Right cardiac atrium (tissue), 5 donors: Measurements from ENCODE around the gene ZNF670. TPM values are rescaled to one million over a fixed set of nuclear protein-coding genes. Genes with fewer than 3 reads are reported as not detected.

Experiments used
- ATAC-seq, 2 donors: fragments of 200-7000 bp; cut with Tn5 transposase; one replicate each; pipeline versions ENCODE4 v1.8.0 to v1.9.1; 2020; ENCODE audit warnings: moderate library complexity in 2 of 2, mild to moderate bottlenecking in 1 of 2
- DNase-seq, 3 donors: peaks; one replicate each; pipeline ENCODE4 v3.0.0-alpha.2; 2020
- H3K27ac ChIP-seq: one replicate; pipeline ENCODE4 v1.5.1; 2013; ENCODE audit warnings: mild to moderate bottlenecking, low read length, control low read depth, moderate library complexity
- H3K27me3 ChIP-seq: one replicate; pipeline ENCODE4 v1.6.1; 2013; ENCODE audit not compliant: control insufficient read depth, insufficient read depth
- H3K4me1 ChIP-seq: one replicate; pipeline ENCODE4 v1.6.1; 2013; ENCODE audit warnings: low read length; ENCODE audit not compliant: control insufficient read depth, insufficient read depth
- H3K4me3 ChIP-seq: one replicate; pipeline ENCODE4 v1.5.1; 2013; ENCODE audit warnings: low read length, control low read depth
- H3K9me3 ChIP-seq: one replicate; pipeline ENCODE4 v1.6.1; 2013; ENCODE audit warnings: low read length; ENCODE audit not compliant: control insufficient read depth
- WGBS: extraction: QIAGEN DNeasy Blood & Tissue Kit; methylation state at CpG from one replicate; pipeline ENCODE4 v1.1.7; 2013; 5-methylcytosine and 5-hydroxymethylcytosine counted together
- intact Hi-C, 4 donors: fragments of 100-400 bp; cut with DNase I; formaldehyde crosslinking; loops; one replicate each; pipeline versions ENCODE4 v1.11.0 to v1.14.0; 2022 to 2023
- polyA plus RNA-seq: library from polyadenylated mRNA; stranded (reverse); fragments of 200-250 nt; gene quantifications from one replicate; pipeline ENCODE4 v1.2.3, GENCODE V29; 2013
- total RNA-seq, 4 donors: library from RNA; stranded (reverse); fragmentation: NEBNext Ultra II Directional; extraction: Animal tissue kit (Norgen Biotek cat#: 25700); gene quantifications; one replicate each; pipeline ENCODE4 v1.2.1, GENCODE V29; 2021
- donor health status: healthy with polysubstance abuse.
- donor health status: DM: no; HTN: yes; CAD: no.
- donor health status: DM: no; HTN: no; CAD: no.
- donor health status: DM: no; HTN: yes; CAD: no; lungs with severe emphysema.
- donor health status: DM: yes; HTN: yes; CAD: no.

The ZNF670 gene
- total and polyA plus RNA-seq, 5 donors, result 1.3 to 2.1 (median 1.7) TPM

DNA sequence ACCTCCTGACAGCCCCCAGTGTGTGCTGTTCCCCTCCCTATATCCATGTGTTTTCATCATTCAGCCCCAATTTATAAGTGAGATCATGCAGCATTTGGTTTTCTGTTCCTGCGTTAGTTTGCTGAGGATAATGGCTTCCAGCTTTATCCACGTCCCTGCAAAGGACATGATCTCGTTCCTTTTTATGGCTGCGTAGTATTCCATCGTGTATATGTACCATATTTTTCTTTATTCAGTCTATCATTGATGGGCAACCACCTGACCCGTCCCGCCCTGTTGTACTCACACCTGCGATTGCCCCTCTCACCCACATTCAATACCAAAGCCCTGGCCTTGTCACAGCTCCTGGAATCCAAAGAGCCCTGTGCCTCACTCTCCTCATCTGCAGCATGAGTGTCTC lies 6.2 kb upstream of the ZNF670 start:
- no peak for DNase-seq
- no peak overlapping the region for H3K27ac ChIP-seq
- WGBS, result 91% methylated on average over 8 of the region's 8 CpGs

GRCh38 chr1:247079141-247079874 lies 697 bp upstream of the ZNF670 start:
- ATAC-seq, result no peak
- no peaks in the 10 kb centered on the region for H3K4me1 ChIP-seq
- no peaks in the 10 kb centered on the region for H3K9me3 ChIP-seq
- 47% methylated on average over 23 of the region's 23 CpGs for WGBS
- peak overlapping the region; percentile 83 for H3K4me3 ChIP-seq
- no peak for DNase-seq
- no peaks in the 10 kb centered on the region for H3K27me3 ChIP-seq
- intact Hi-C loops, result no loop called here
- no peak overlapping the region for H3K27ac ChIP-seq

More for the DNA sequence above, 6.2 kb upstream of the ZNF670 start:
- intact Hi-C loops, result no loop called here
- Histone ChIP-seq H3K4me1 (no peaks in the 10 kb centered on the region), H3K4me3 (no peak overlapping the region), H3K27me3 (no peaks in the 10 kb centered on the region), H3K9me3 (no peaks in the 10 kb centered on the region)
- no peak for ATAC-seq

DNA sequence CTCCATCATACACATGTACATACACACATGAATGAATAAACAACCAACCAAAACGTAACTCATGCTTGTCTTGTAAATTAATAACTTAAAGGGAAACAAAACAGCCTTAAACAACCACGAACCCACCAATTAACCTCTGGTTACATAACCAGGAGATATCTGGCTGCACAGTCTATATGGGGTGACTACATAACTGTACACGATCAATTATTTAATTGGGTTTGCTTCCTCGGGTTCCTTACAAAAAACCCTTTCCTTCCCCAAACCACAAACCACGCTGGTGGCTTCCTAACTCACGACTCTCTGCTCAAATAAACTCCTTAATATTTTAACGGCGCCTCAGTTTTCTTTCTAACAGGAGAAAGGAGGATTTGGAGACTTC lies 744 bp downstream of the ZNF670 start:
- H3K4me3 ChIP-seq, result peak overlapping the region; percentile 83
- H3K9me3 ChIP-seq, result no peaks in the 10 kb centered on the region
- H3K27ac ChIP-seq, result no peak overlapping the region
- no peaks in the 10 kb centered on the region for H3K4me1 ChIP-seq
- no peaks in the 10 kb centered on the region for H3K27me3 ChIP-seq
- intact Hi-C loops, result no loop called here
- ATAC-seq, result no peak
- under 1% methylated on average over 8 of the region's 8 CpGs for WGBS
- no peak for DNase-seq

DNA sequence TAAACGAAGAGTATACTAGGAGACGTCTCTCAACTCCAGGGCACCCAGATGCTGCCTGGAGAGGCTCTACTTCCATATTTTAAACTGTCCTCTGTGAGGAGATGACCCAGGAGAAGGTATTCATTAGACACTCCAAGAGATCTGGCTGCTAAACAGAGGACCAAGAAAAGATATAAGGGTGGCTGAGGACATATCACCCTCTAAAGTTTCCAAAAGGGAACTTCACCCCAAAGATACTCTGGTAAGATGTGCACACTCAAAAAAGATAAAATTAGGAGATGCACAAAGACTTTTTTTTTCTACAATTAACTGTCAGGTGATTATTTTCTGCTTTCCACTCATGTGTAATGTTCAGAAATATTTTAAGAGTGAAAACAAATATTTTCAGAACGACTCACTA lies 1.4 kb downstream of the ZNF670 start:
- 79% methylated on average over 3 of the region's 3 CpGs for WGBS
- intact Hi-C loops, result no loop called here
- no peaks in the 10 kb centered on the region for H3K27me3 ChIP-seq
- DNase-seq, result no peak
- ATAC-seq, result no peak
- H3K9me3 ChIP-seq, result no peaks in the 10 kb centered on the region
- H3K4me3 ChIP-seq, result no peak overlapping the region
- H3K27ac ChIP-seq, result no peak overlapping the region
- no peaks in the 10 kb centered on the region for H3K4me1 ChIP-seq

- no peak for DNase-seq
- Histone ChIP-seq H3K4me1 (no peaks in the 10 kb centered on the region), H3K4me3 (no peak overlapping the region), H3K27me3 (no peaks in the 10 kb centered on the region), H3K9me3 (no peaks in the 10 kb centered on the region), H3K27ac (no peak overlapping the region)
- no peak for ATAC-seq
- WGBS, result 81% methylated on average over 3 of the region's 3 CpGs
- intact Hi-C loops, result no loop called here
Measured at GRCh38 chr1:247070645-247071044, 8.0 kb downstream of the ZNF670 start.

DNA sequence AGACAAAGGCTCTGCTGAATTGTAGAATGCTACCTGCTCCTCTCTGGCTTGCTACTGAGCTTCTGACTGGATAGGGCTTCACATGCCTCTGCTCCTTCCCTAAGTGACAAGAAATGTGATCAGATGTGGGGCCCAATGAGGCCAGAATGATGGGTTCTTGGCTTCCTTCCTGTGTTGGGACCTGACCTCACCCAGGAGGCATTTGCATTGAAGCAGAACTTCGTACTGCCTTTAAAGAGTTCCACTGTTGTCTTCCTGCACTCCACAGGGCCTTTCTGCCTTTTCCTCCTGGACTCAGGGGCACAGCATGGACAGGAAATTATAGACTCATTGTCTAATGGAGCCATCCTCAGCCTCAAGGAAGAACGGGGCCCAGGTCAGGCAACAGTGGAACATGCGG lies 14.3 kb downstream of the ZNF670 start:
- H3K9me3 ChIP-seq, result no peaks in the 10 kb centered on the region
- H3K27ac ChIP-seq, result no peak overlapping the region
- H3K27me3 ChIP-seq, result no peaks in the 10 kb centered on the region
- DNase-seq (no peak), ATAC-seq (no peak)
- intact Hi-C loops, result no loop called here
- H3K4me3 ChIP-seq, result no peak overlapping the region
- H3K4me1 ChIP-seq, result no peaks in the 10 kb centered on the region
- WGBS, result 81% methylated on average over 3 of the region's 3 CpGs

DNA sequence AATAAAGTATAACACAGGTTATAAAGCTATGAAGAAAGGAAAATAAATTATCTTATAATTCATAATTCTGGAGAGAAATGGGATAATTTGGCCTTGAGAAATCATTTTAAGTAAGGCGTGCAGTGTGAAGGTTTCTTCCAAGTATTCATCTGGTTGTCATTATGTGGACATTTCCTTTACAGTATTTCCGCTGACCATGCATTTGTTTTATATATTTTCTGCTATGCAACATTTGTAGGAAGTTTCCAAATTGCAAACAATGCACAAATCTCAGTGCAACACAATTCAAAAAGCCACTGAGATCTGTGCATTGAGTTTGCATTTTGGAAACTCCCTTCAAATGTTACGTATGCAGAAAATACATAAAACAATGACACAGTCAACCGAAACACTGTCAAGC lies 17.8 kb downstream of the ZNF670 start:
- no peaks in the 10 kb centered on the region for H3K4me1 ChIP-seq
- no peak for ATAC-seq
- H3K9me3 ChIP-seq, result no peaks in the 10 kb centered on the region
- WGBS, result 93% methylated on average over 4 of the region's 4 CpGs
- intact Hi-C loops, result no loop called here
- no peak overlapping the region for H3K27ac ChIP-seq
- no peak for DNase-seq
- H3K4me3 ChIP-seq, result no peak overlapping the region
- no peaks in the 10 kb centered on the region for H3K27me3 ChIP-seq

- Histone ChIP-seq H3K27me3 (no peaks in the 10 kb centered on the region), H3K4me3 (no peak overlapping the region), H3K27ac (no peak overlapping the region), H3K9me3 (no peaks in the 10 kb centered on the region), H3K4me1 (no peaks in the 10 kb centered on the region)
- intact Hi-C loops, result no loop called here
- 98% methylated on average over 2 of the region's 2 CpGs for WGBS
- DNase-seq, result no peak
- no peak for ATAC-seq
Measured at GRCh38 chr1:247056071-247056470, 22.5 kb downstream of the ZNF670 start.

DNA sequence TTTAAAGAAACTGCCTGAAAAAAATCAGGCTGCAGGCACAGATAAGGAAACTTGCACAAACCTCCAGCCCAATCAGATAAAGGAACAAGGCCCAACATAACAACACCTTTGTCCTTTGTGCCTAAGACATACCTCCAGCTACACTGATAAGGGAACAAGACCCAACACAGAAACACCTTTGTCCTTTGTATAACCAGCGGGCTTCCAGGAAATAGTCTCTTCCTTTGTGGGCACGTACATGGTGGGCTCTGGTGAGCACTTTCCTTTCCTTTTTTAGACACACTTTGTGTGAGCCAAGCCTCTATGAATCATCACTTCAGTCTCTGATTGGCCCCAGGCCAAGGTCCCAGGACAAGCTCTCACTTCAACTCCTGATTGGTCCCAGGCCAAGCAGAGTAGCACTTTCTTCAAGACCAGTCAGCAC lies 23.6 kb downstream of the ZNF670 start:
- DNase-seq (no peak), ATAC-seq (no peak)
- H3K4me1 ChIP-seq, result no peaks in the 10 kb centered on the region
- no peak overlapping the region for H3K4me3 ChIP-seq
- 40% methylated on average over 2 of the region's 2 CpGs for WGBS
- no peaks in the 10 kb centered on the region for H3K27me3 ChIP-seq
- no peaks in the 10 kb centered on the region for H3K9me3 ChIP-seq
- intact Hi-C loops, result no loop called here
- no peak overlapping the region for H3K27ac ChIP-seq

DNA sequence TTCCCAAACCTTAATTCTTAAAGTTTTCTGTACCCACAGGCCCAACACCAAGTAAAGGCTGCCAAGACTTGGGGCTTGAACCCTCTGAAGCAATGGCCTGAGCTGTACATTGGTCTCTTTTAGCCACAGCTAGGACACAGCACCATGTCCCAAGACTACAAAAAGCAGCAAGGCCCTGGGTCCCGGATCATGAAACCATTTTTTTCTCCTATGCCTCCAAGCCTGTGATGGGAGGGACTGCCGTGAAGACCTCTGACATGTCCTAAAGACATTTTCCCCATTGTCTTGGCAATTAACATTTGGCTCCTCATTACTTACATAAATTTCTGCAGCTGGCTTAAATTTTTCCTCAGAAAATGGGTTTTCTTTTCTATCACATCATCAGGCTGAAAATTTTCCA lies 30.9 kb downstream of the ZNF670 start:
- Histone ChIP-seq H3K27me3 (no peaks in the 10 kb centered on the region), H3K4me3 (no peak overlapping the region), H3K27ac (no peak overlapping the region), H3K9me3 (peaks cover 12% of the 10 kb centered on the region), H3K4me1 (no peaks in the 10 kb centered on the region)
- intact Hi-C loops, result no loop called here
- 97% methylated on average over 2 of the region's 2 CpGs for WGBS
- DNase-seq, result no peak
- ATAC-seq, result no peak

DNA sequence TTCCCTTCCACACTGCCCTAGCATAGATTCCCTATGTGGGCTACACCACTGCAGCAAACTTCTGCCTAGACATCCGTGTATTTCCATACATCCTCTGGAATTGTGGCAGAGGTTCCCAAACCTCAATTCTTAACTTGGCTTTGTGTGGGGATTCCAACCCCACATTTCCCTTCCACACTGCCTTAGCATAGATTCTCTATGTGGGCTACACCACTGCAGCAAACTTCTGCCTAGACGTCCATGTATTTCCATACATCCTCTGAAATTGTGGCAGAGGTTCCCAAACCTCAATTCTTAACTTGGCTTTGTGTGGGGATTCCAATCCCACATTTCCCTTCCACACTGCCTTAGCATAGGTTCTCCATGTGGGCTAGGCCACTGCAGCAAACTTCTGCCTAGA lies 31.4 kb downstream of the ZNF670 start:
- intact Hi-C loops, result no loop called here
- Histone ChIP-seq H3K27me3 (no peaks in the 10 kb centered on the region), H3K27ac (no peak overlapping the region), H3K9me3 (peaks cover 12% of the 10 kb centered on the region), H3K4me3 (no peak overlapping the region), H3K4me1 (no peaks in the 10 kb centered on the region)
- ATAC-seq (no peak), DNase-seq (no peak)
- 96% methylated on average over 2 of the region's 2 CpGs for WGBS

GRCh38 chr1:247043406-247043805 lies 35.2 kb downstream of the ZNF670 start:
- ATAC-seq (no peak), DNase-seq (no peak)
- no peaks in the 10 kb centered on the region for H3K27me3 ChIP-seq
- peaks cover 10% of the 10 kb centered on the region for H3K9me3 ChIP-seq
- intact Hi-C loops, result no loop called here
- no peaks in the 10 kb centered on the region for H3K4me1 ChIP-seq
- H3K27ac ChIP-seq, result no peak overlapping the region
- WGBS, result 88% methylated on average over 5 of the region's 5 CpGs
- no peak overlapping the region for H3K4me3 ChIP-seq
